ENCODE data around the gene AP2B1.

DNA sequence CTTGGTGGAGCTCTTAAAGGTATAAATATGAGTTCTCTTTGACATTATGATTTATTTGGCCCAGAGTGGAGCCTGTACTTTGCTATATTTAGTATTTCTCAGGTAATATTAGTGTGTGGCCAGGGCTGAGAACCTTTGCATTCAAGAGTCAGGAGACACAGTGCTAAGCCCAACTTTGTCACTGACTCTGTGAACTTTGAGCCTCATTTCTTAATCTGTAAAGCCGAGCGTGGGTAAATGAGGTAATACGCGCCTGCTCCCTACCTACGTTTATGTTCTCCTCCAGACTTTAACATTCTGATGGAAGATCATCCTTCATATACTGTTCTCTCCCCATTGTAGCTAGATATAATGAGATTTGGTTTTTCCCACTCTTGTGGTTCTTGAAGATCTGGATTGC is 10.5 kb downstream of the AP2B1 start:
- TF ChIP-seq, protein P1, sequence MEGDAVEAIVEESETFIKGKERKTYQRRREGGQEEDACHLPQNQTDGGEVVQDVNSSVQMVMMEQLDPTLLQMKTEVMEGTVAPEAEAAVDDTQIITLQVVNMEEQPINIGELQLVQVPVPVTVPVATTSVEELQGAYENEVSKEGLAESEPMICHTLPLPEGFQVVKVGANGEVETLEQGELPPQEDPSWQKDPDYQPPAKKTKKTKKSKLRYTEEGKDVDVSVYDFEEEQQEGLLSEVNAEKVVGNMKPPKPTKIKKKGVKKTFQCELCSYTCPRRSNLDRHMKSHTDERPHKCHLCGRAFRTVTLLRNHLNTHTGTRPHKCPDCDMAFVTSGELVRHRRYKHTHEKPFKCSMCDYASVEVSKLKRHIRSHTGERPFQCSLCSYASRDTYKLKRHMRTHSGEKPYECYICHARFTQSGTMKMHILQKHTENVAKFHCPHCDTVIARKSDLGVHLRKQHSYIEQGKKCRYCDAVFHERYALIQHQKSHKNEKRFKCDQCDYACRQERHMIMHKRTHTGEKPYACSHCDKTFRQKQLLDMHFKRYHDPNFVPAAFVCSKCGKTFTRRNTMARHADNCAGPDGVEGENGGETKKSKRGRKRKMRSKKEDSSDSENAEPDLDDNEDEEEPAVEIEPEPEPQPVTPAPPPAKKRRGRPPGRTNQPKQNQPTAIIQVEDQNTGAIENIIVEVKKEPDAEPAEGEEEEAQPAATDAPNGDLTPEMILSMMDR (IDR thresholded peaks at IDR 0.05 in 8 of 11, conservative IDR thresholded peaks at IDR 0.05 in 3 of 11): no peak
- no peak for TF ChIP-seq POLR2A (IDR thresholded peaks at IDR 0.05)
- no peak for TF ChIP-seq POLR2AphosphoS5 (IDR thresholded peaks at IDR 0.05)

Measured in spleen (tissue), 7 donors.